ENCODE results near the gene JARID2.

JARID2 gene

DNA sequence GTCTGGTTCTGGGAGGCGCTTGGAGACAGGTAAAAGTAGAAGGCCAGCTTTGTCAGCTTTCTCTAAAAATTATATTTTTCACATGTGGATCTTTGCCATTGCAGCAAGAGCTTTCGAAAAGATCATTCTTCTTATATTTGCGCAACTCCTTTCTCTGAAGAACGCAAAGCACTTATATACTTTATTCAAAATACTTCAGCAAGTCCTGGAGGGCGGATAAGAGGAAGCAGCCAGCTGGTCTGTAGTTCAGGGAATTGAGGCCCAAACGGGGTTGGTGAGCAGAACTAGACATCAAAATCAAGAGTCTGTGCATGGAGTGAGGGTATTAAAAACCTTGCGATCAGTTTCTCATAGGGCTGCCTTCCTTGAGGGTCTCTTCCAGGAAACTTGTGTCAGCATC lies 234.7 kb downstream of the JARID2 start:
- DNase-seq (ENCODE audit: low spot score): no peak
- CTCF ChIA-PET: no interaction called here

DNA sequence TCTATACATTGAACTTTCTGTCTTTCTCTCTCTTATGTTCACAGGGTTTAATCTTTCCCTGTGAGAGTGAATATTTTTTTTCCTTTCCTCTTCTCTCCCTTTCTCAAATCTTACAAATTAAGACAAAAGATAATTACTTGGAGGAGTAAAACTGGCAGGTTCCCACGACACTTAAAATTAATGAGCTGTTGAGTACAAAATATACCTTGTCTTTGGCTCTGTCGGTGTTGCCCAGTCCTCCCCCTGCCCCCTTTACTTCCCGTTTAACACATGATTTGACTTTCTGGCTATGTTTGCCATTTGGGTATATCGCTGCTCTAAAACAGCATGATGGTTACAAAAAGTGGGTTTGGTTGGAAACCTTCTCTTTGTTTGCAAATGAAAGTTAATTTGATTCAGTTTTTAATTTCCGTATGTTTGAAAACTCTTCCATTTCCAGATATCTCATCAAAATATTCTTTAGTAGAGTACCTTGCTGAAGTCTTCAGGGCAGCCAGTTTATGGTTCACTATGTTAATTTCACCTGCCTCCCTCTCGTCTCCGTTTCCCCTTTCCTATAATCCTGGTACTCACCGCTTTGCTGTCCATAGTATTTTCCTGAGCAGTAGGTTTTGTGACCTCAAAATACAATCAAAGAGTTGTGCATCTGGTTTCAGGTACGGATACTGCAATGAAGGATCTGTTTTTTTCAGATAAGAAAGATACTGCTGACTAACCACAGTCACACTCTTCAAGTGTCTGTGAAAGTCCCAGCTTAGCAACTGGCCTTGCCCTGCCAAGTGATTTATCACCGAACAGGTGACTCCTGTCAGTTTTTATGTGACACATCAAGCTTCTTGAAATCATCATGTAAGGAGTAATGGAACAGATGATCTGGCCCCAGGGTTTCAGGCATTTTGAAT lies 235.8 kb downstream of the JARID2 start:
- DNase-seq (ENCODE audit: low spot score): no peak
- POLR2A ChIA-PET (ENCODE audit: low non-redundant PET): no interaction called here
- CTCF ChIA-PET: no interaction called here
- H3K27ac ChIP-seq: no peak overlapping the region
- TF ChIP-seq, protein P1, sequence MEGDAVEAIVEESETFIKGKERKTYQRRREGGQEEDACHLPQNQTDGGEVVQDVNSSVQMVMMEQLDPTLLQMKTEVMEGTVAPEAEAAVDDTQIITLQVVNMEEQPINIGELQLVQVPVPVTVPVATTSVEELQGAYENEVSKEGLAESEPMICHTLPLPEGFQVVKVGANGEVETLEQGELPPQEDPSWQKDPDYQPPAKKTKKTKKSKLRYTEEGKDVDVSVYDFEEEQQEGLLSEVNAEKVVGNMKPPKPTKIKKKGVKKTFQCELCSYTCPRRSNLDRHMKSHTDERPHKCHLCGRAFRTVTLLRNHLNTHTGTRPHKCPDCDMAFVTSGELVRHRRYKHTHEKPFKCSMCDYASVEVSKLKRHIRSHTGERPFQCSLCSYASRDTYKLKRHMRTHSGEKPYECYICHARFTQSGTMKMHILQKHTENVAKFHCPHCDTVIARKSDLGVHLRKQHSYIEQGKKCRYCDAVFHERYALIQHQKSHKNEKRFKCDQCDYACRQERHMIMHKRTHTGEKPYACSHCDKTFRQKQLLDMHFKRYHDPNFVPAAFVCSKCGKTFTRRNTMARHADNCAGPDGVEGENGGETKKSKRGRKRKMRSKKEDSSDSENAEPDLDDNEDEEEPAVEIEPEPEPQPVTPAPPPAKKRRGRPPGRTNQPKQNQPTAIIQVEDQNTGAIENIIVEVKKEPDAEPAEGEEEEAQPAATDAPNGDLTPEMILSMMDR (conservative IDR thresholded peaks at IDR 0.05; ENCODE audit: low read depth): no peak

More for the DNA sequence above, 234.7 kb downstream of the JARID2 start:
- TF ChIP-seq, protein P1 (conservative IDR thresholded peaks at IDR 0.05; ENCODE audit: low read depth): no peak
- H3K27ac ChIP-seq: no peak overlapping the region
- POLR2A ChIA-PET (ENCODE audit: low non-redundant PET): no interaction called here

DNA sequence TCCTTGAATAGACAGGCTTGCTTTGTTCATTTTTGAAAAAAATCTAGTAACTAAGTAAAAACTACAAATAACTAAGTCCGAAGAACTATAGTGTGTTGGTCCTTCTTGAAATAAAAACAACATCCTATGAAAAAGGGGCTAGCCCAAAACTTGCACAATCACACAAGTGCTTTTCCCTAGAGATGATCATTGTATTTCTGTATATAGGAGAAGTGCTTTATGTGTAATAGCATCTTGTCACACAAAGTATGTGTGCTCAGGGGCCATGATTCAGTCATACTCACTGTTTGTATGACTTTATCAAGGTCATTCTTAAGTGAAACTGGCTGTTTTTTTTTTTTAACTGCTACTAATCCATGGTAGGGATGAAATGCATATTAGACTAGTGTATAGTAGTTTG lies 237.2 kb downstream of the JARID2 start:
- ChIA-PET POLR2A (ENCODE audit: low non-redundant PET) (no interaction called here), CTCF (interaction anchor here (0.6 kb wide), 1 partner anchor 8 kb away, joined by 3 read pairs; no protein-coding TSS in a partner anchor)
- no peak overlapping the region for H3K27ac ChIP-seq
- TF ChIP-seq, protein P1 (conservative IDR thresholded peaks at IDR 0.05; ENCODE audit: low read depth): no peak
- DNase-seq (ENCODE audit: low spot score): no peak

DNA sequence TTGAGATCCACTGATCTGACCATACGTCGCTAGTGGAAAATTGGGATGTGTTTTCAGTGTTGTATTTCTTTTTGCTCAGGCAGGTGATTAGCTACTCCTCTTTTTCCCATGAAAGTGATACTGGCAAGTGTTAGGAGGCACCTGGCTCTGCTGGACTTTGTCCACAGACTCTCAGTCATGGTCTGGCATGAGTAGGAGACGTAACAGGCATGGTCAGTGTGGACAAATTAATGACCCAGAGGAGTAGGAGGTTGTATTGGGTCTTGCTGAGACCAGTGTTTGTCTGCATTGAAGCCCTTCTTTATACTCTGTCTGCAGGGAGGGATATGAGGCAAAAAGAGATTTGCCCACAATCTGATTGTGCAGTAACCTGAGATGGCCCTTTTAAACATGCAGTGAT lies 238.3 kb downstream of the JARID2 start:
- TF ChIP-seq, protein P1 (conservative IDR thresholded peaks at IDR 0.05; ENCODE audit: low read depth): no peak
- ChIA-PET POLR2A (ENCODE audit: low non-redundant PET) (no interaction called here), CTCF (interaction anchor here (0.6 kb wide), 1 partner anchor 1278 kb away, joined by 5 read pairs; no protein-coding TSS in a partner anchor)
- DNase-seq (ENCODE audit: low spot score): no peak
- H3K27ac ChIP-seq: no peak overlapping the region

DNA sequence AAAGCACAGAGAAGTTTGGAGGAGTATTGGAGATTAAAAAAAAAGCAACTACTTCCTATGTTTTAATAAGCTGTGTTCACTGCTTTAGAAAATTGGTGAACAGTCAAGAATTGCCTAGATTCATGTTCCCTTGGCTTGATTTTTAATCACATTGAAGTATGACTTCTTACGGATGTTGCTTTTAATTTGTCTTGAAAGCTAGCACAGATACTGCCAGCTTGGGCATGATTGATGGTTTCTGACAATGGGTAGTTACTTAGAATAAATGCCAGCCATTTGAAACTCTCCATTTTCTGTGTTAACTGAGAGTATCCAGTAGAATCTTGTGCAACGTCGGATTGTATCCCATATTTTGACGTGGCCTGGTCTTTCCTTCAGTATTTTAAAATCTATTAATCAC lies 239.0 kb downstream of the JARID2 start:
- POLR2A ChIA-PET (ENCODE audit: low non-redundant PET): interaction anchor here (0.6 kb wide), 1 partner anchor 378 kb away, joined by 3 read pairs; no protein-coding TSS in a partner anchor
- DNase-seq (ENCODE audit: low spot score): no peak
- TF ChIP-seq, protein P1 (conservative IDR thresholded peaks at IDR 0.05; ENCODE audit: low read depth): no peak
- H3K27ac ChIP-seq: no peak overlapping the region
- CTCF ChIA-PET: interaction anchor here (0.6 kb wide), 1 partner anchor 1278 kb away, joined by 5 read pairs; no protein-coding TSS in a partner anchor

DNA sequence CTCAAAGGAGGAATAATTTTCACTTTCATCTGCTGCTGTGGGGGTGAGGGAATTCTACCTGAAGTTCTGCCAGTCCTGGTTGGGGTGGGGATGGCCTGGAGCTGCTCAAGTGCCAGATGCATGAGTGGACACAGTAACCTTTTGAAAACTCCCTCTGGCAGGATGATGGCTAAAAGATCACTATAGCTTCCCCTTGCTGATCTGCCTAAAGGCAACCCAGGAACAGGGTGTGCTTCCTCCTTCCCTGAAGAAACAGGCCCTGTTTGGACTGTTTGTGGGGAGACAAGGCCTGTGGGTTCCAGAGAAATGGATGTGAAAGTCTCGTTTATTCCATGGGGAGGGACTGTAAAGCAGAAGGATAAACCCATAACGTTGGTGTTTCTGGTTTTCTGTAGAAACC lies 240.1 kb downstream of the JARID2 start:
- TF ChIP-seq, protein P1 (conservative IDR thresholded peaks at IDR 0.05; ENCODE audit: low read depth): no peak
- H3K27ac ChIP-seq: no peak overlapping the region
- CTCF ChIA-PET: interaction anchor here (0.7 kb wide), 1 partner anchor 489 kb away, joined by 7 read pairs; no protein-coding TSS in a partner anchor
- peak; percentile 49 for DNase-seq (ENCODE audit: low spot score)
- POLR2A ChIA-PET (ENCODE audit: low non-redundant PET): no interaction called here

Measured in RWPE1 (cell line).